ENCODE data around the gene AKAP13.

The AKAP13 gene

DNA sequence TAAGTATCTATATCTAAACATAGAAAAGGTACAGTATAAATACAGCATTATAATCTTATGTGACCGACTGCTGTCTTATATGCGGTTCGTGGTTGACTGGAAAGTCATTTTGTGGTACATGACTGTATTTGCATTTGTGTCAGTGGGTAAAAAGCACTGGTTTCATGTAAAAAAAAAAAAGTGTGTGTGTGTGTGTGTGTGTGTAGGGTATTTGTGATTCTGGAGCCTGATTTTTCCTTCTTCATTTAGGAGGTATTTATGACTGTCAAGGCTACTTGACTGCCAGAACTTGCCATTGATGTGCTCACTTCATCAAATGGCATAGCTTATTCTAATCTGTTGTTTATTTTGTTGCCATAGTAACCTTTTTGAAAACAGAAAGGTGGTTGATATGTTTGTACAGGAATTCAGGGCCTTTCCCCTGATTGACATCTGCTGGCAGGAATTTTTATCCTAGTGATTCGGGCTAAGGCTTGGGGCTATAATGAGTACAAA is 63.2 kb downstream of the AKAP13 start:
- in situ Hi-C loops (cut with MboI; ENCODE audit: low sequenced_read_pairs), result no loop called here

DNA sequence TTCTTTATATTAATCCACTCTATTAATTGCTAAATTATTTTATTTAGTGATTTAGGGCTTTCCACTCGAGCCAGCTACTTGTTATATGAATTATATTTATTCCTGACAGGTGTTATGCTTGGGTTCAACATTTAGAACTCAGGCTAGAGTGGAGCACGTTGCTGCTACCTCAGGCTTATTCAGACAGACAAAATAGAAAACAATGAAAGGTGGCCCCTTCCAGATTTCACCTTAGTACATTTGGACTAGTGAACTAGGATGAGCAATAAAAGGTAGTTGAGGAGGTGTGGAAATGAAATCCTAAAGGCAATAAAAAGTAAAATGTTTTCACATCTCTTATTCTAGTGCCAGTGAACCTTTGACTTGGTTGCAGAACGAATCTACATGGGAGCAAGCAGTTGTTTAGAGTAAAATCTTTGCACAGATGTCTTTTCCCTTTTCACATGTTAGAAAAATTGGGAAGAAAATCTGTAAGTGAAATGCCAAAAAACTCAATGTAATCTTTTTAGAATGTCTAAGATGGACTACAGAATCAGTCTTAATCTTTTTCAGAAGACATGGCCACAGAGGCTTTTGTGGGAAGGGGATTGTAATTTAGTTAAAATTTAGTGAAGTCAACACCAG is 63.8 kb downstream of the AKAP13 start:
- in situ Hi-C loops (cut with MboI; ENCODE audit: low sequenced_read_pairs), result no loop called here

DNA sequence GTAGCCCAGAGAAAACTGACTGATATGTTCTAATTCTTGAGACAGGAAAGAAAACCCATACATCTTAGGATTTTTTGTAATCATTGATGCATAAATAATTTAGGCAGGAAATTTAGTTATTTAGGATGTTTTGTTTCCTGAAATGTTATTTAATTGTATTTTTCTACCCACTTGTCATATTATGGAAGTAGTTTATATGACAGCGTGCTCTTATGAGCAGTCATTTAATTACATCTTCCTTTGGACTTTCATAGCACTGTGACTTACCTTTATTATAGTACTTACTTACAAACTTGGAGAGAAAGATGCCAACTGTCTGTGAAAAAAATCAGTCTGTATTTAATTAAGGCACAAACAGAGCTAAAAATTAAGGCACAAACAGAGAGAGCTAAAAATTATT is 65.0 kb downstream of the AKAP13 start:
- in situ Hi-C loops (cut with MboI; ENCODE audit: low sequenced_read_pairs), result no loop called here

DNA sequence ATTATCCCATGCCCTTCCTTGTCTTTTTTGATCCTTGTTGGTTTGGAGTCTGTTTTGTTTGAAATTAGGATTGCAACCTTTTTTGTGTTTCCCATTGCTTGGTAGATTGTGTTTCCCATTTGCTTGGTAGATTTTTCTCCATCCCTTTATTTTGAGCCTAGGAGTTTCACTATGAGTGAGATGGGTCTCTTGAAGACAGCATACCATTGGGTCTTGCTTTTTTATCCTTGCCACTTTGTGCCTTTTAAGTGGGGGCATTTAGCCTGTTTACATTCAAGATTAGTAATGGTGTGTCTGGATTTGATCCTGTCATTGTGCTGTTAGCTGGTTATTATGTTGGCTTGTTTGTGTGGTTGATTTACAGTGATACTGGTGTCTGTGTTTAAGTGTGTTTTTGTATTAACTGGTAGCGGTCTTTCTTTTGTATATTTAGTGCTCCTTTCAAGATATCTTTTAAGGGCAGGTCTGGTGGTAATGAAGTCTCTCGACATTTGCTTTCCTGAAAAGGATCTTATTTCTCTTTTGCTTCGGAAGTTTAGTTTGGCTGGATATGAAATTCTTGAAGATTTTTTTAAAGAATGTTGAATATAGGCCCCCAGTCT is 70.8 kb downstream of the AKAP13 start:
- in situ Hi-C loops (cut with MboI; ENCODE audit: low sequenced_read_pairs), result no loop called here

DNA sequence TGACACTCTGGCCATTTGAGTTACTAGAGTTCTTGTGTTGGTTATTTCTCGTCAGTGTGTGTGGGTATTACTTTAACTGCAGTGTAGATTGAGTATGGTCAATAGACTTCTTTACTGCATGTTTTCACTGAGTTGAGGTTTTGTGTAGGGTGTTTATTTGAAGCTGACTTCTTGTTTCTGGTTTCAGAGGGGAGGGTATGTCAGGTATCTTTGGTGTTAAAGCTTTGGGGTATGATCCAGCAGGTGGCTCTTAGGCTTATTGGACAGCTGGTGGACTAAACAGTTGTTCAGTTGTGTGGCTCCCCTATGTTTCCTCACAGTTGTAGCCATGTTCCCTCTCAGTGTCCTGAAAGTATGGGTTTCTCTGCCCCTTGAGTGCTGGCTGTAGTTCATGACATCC is 72.0 kb downstream of the AKAP13 start:
- in situ Hi-C loops (cut with MboI; ENCODE audit: low sequenced_read_pairs), result no loop called here

DNA sequence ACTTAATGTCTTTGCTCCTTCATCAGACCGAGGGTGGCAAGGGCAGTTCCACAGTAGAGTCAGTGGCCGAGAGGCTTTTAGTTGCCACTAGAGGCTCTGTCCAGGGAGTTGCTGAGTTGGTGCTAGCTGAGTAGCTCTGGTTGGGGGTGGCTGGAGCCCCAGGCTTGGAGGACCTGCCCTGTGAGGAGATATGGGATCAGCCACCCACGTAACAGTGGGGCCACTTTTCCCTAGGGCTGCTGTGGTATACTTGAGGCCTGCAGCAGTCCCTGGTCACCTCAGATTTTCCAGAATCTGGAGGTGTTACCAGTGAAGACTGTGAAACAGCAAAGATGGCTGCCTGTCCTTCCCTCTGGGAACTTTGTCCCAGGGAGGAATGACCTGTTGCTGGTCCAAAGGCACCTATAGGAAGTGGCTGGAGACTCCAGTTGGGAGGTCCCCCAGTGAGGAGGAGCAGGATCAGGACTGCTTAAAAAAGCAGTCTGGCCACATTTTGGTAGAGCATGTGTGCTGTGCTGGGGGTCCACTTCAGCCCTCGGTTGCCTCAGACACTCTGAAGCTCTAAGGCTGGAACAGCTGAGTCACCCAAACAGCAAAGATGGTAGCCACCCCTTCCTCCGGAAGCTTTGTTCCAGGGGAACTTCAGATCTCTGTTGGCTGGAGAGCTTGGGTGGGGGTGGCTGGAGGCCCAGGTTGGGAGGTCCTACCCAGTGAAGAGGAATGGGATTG is 72.9 kb downstream of the AKAP13 start:
- in situ Hi-C loops (cut with MboI; ENCODE audit: low sequenced_read_pairs), result no loop called here

DNA sequence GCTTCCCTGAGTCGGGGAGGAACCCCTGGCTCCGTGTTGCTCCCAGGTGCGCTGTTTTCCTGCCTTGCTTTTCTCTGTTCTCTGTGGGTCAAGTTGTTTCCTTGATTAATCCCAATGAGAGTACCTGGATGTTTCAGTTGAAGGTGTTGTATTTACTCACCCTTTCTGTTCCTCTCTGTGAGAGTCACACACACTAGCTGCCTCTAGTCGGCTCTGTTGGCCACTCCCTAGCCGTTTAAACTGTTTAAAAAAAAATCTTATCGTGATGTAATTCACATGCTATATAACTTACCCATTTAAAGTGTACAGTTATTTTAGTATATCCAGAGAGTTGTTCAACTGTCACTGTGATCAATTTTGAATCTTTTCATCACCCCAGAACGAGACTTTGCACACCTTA is 74.0 kb downstream of the AKAP13 start:
- in situ Hi-C loops (cut with MboI; ENCODE audit: low sequenced_read_pairs), result no loop called here

DNA sequence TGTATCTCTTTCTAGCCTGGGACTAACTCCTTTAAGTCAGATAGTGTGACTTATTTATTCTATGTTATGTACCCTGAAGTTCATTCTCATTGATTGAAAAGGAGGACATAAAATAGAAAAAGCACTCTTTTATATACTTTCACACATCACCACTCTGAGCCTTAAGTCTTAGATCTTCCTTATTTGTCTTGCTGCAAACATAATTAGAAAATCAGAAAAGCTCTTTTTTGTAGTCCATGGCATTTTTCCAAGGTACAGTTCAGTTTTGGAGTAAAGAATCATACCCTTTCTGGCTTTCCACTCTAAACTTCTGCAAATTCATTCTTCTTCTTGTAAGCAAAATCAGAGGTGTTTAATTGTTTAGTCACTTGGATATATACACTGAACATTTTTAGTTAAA is 75.5 kb downstream of the AKAP13 start:
- in situ Hi-C loops (cut with MboI; ENCODE audit: low sequenced_read_pairs), result no loop called here

DNA sequence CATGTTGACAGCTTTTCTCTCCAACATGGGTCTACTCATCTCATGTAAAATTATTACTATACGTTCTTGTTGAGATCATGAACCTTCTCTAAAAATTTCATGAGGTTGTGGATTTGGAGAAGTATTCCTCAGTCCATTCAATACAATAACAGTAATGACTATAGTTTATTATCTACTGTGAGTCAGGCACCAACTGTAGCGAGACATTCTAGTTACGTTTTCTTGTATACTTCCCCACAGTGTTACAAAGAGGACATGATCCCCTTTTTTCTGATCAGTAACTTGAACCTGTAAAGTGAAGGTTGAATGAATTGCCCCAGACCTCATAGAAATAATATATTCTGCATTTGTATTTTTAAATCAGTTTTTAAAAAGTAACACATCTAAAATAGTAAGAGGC is 76.4 kb downstream of the AKAP13 start:
- in situ Hi-C loops (cut with MboI; ENCODE audit: low sequenced_read_pairs), result no loop called here

DNA sequence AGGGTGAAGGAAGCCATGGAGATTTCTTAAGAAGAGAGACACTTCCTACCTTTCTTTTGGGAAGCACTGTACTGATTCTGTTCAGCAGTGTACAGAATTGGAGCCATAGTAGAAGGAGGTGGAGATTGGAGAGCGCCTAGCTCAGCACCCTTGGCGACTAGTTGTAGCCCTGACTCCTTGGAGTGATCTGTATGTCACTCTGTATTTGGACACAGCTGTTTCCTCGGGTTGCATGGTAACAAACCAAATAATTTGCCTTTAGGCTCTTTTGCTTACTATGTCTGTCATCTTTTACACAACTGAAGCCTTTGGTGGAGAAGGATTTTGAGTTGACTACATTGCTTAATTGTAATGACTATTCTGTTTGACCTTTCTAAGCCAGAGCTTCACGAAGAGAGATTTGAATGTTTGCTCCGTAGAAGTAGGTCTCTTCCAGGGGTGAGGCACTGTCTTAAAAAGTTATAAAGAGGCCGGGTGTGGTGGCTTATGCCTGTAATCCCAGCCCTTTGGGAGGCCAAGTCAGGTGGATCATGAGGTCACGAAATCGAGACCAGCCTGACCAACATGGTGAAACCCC is 77.1 kb downstream of the AKAP13 start:
- in situ Hi-C loops (cut with MboI; ENCODE audit: low sequenced_read_pairs), result no loop called here

DNA sequence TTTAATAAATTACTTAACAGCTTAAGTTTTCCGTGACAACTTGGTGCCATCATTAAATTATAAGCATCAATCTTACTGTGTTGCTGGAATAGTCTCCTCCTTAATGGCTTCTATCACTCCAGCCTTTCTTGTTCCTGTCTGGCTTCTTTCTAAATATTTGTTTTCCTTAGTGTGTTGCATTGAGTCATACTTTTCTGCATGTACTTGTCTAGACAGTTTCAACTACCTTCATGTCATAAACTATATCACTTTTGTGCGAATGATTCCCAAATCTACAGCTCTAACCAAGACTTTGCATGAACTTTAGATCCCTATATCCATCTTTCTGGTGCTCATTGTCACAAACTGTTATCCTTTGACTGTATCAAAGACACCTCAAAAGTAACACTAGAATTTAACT is 78.4 kb downstream of the AKAP13 start:
- in situ Hi-C loops (cut with MboI; ENCODE audit: low sequenced_read_pairs), result no loop called here

DNA sequence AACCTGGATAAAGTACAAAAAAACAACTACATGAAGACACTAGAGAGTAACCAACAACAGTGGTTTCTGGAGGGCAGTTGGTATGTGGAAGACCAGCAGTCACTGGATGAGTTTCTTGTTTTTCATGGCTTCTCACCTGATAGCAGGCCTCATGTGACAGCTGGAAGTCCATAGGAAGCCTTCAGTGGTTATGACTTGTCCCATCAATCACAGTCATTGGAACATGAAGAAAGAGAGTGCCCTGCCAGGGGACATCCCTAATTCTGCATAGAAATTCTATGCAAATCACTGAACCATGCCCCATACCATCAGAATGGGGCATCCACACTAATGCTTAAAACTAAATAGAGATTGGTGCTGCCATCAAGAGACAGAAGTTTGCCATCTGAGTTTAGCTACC is 81.6 kb downstream of the AKAP13 start:
- in situ Hi-C loops (cut with MboI; ENCODE audit: low sequenced_read_pairs), result no loop called here

DNA sequence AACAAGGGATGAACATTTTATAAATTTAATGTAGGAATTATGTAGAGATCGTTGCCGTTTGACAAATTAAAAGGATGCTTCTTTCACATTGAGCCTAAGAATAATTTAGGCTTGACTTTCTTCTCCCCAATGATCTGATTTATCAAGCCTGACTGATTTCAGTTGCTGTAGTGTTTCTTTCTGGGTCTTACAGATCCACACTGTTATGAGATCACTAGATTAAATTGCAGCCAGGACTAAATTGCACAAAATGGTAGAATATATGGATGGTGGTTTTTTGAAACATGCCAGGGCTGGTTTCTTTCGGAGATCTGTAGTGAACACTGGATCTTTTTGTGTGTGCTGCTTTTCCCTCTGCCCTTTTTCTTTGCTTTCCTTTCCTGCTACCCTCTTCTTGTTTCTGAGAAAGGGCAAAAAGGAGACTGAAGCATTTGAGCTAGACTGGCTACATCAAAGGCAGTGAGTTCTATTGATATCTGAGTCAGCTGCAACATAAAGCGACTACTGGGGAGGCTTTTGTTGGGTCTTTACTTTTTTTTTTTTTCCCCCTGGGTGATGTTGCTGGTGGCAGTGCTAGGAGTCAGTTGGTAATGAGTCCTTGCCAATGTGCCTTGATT is 83.0 kb downstream of the AKAP13 start:
- in situ Hi-C loops (cut with MboI; ENCODE audit: low sequenced_read_pairs), result no loop called here

DNA sequence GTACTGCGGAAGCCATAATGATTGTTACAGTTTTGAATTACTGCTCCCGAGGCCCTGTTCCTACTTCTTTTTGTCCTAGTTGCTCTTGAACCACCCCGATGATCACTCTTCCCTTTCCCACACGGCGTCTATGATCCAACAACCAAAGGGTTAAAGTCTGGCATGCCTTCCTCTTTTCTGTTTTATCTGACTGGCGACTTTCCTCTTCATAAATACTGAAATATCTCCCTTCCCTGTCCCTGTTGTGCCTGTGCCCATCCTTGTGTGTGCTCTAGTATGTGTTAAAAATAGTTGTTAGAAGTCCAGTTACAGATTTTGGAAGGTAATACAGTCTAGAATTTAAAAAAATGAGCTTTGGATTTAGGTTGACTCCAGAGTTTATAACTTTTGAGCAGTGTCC is 83.6 kb downstream of the AKAP13 start:
- in situ Hi-C loops (cut with MboI; ENCODE audit: low sequenced_read_pairs), result no loop called here

DNA sequence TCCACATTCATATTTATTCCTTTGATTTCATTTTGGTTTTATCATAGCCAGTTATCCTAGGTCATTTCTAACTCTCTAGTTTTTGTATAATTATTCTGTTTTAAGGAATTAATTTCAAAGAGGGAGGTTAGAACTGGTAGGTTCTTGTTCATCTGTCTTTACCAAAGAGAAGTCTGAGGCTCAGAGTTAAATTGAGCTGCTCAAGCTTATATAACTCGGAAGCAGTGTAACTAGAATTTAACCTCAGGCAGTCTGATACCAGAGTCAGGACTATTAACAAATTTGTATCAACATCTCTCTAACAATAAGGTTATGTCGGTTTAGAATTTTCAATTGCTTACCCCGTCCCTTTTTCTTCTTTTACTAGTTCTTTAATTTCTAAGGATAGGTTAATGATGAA is 84.1 kb downstream of the AKAP13 start:
- in situ Hi-C loops (cut with MboI; ENCODE audit: low sequenced_read_pairs), result no loop called here

DNA sequence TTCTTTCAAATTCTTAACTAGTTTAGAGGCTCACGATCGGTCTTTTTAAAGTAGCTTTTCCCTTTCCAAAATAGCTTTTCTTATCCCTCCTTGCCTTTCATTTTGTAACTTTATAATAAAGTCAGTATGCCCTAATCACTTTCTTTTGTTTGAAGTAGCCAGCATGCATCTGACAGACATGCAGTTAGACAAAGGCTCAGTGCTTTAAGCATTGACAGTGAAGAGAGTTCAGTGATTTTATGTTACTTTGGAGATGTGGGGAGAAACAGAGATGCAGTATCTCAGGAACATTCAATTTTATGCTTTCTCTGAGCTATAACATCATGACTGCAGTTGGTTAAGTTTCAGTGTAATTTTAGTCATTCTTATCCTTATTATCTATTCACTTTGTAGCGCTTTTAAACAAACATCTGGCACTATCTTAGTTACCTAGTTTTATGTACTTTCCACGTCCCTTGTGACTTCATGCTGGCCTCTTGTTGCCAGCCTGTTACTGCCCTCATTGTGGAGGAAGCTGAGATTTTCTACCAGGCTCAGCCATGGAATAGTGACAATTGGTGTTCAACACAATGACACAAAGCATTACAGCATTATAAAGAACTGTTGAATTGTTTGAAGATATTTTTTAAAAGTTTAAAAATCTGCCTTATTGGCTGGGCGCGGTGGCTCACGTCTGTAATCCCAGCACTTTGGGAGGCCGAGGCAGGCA is 90.3 kb downstream of the AKAP13 start:
- in situ Hi-C loops (cut with MboI; ENCODE audit: low sequenced_read_pairs), result no loop called here

DNA sequence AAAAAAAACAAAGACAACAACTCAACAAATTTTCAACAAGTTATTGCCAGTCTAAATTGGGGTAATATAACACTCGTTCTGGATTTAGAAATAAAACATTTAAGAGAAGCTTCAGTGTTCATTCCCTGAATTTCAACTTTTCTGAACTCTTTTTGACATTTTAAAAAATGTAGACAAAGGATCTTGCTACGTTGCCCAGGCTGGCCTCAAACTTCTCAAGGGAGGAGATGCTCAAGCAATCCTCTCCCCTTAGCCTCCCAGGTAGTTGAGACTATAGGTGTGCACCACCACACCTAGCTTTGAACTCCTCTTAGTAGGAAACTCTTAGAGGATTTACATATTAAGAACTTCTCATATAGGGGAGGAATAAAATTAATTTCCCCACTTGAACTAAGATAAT is 91.9 kb downstream of the AKAP13 start:
- in situ Hi-C loops (cut with MboI; ENCODE audit: low sequenced_read_pairs), result no loop called here

DNA sequence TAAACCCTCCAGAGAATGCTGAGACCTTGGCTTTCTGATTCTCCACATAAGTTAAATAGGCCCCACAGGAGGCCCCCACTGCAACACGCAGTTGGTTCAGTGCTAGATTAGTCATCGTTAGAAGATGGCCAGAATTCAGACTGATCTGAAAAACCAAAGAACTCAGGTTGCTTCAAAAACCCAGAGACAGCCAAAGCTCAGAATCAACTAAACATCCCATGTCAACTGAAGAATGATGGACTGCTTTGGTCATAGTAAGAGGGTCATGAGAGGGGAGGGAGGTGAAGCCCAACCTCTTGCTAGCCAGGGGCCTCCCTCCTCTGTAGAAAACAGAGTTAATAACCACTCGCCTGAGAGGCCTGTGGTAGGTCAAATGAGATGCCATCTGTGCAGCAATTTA is 93.1 kb downstream of the AKAP13 start:
- in situ Hi-C loops (cut with MboI; ENCODE audit: low sequenced_read_pairs), result no loop called here

DNA sequence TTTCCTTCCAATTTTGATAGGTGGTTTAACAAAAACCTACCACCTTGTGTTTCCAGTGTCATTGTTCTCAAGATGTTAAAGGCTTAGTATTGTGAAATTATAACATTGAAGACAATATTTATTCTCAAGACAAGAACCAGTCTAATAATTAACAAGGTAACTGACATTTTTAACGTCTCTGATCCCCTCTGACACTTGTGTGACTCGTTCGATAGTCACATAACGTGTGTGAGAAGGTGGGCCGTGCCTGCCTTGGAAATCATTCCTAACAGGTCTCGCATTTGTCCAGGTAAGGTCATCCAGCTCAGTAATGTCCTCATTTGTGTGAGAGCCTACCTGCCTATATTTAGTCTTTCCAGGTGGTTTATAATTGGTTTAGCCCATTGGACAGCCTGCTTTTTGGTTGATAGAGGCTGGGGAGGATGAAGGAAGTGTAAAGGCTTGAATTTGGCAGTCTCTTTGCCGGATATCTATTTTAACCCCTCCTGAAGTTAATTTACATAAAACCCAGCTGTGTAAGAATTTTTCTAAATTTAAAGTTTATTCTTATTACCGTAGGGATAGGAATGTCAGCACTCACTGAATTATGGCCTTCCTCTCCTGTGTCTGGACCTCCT is 94.4 kb downstream of the AKAP13 start:
- in situ Hi-C loops (cut with MboI; ENCODE audit: low sequenced_read_pairs), result no loop called here

DNA sequence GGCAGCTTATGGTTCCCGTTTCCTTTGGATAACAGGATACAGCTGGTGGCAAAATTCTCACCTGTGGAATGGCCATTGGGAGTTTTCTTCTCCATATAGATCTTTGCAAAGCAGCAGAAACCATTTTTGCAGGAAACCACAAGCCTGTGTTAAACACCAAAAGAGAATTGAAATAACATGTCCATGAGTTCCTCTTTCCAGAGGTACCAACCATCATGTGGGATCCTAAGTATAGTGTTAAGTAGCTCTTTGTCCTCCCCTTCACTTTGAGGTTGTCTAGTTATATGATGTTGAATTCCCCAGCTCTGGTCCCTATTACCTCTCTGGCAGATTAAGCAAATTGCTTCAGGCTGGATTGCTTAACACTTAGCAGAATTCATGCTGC is 94.9 kb downstream of the AKAP13 start:
- in situ Hi-C loops (cut with MboI; ENCODE audit: low sequenced_read_pairs), result no loop called here

DNA sequence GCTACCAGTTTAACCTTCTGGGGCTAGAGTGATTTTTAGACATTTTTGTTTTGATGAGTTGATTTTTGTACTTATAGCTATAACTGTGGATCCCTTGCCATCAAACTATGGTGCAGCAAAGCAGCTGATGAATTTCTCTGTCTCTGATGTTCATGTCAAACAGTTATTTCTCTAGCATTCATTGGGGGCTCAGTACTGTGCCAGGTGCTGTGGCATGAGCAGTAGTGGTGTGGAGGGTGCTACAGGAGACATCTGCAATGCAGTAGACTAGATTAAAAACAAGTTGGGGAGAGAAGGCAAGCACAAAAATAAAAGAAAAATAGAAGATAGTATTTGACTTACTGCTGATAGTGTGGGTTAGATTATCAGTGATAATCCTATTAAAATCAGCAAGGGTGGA is 95.3 kb downstream of the AKAP13 start:
- in situ Hi-C loops (cut with MboI; ENCODE audit: low sequenced_read_pairs), result no loop called here
